OCI-LY7 (cell line): Measurements from ENCODE around the gene MUC20. TPM values are rescaled to one million over a fixed set of nuclear protein-coding genes. Genes with fewer than 3 reads are reported as not detected.

Experiments used
- BruUV-seq: library from RNA; stranded (reverse); fragments of 400-500 nt; replicated peaks from 2 replicates; lab custom pipeline; 2021; lab: Mats Ljungman, UMichigan
- CTCF ChIA-PET: fragments of 300-600 bp; sonication (Branson Sonifier 250); formaldehyde crosslinking; loops from one replicate; lab custom pipeline; 2022; ENCODE audit warnings: antibody characterized with exemption; ENCODE audit not compliant: unreplicated experiment; lab: Charles Lee
- POLR2A ChIA-PET: fragments of 300-600 bp; sonication (Branson Sonifier 250); formaldehyde crosslinking; loops from one replicate; lab custom pipeline; 2022; ENCODE audit warnings: antibody characterized with exemption; lab: Charles Lee
- DNase-seq: peaks from one replicate; pipeline ENCODE4 v3.0.0-alpha.2; 2015; ENCODE audit warnings: low spot score
- H2AFZ ChIP-seq: fragments of 200-600 bp; sonication (generic), shearing (Covaris generic); 2 replicates; pipeline ENCODE4 v1.6.1; 2014; ENCODE audit warnings: mild to moderate bottlenecking, antibody characterized with exemption, low read length, moderate library complexity
- H3K27ac ChIP-seq: fragments of 200-600 bp; sonication (generic); 2 replicates; pipeline ENCODE4 v1.5.1; 2014; ENCODE audit warnings: mixed run types, low read depth, mild to moderate bottlenecking, moderate library complexity, low read length, inconsistent platforms; ENCODE audit not compliant: poor library complexity, severe bottlenecking
- H3K36me3 ChIP-seq: fragments of 200-600 bp; sonication (generic); 2 replicates; pipeline ENCODE4 v1.6.1; 2014; ENCODE audit warnings: mild to moderate bottlenecking, antibody characterized with exemption, low read length, moderate library complexity, mixed read lengths; ENCODE audit not compliant: insufficient read depth
- H3K4me1 ChIP-seq: fragments of 200-600 bp; sonication (generic); 2 replicates; pipeline ENCODE4 v1.5.1; 2014; ENCODE audit warnings: mild to moderate bottlenecking, low read length; ENCODE audit not compliant: insufficient read depth, poor library complexity, severe bottlenecking
- H3K4me2 ChIP-seq: fragments of 200-600 bp; sonication (generic); 2 replicates; pipeline ENCODE4 v1.6.1; 2014; ENCODE audit warnings: mild to moderate bottlenecking, low read length
- H3K4me3 ChIP-seq: fragments of 200-600 bp; sonication (generic); 2 replicates; pipeline ENCODE4 v1.5.1; 2014; ENCODE audit warnings: mild to moderate bottlenecking, low read depth, low read length; ENCODE audit not compliant: poor library complexity, severe bottlenecking
- H3K79me2 ChIP-seq: fragments of 200-600 bp; sonication (generic); 2 replicates; pipeline ENCODE4 v1.6.1; 2016; ENCODE audit warnings: low read depth, mild to moderate bottlenecking, low read length, moderate library complexity, mixed read lengths; ENCODE audit not compliant: insufficient read depth
- H3K9me2 ChIP-seq: fragments of 200-600 bp; sonication (generic); 2 replicates; pipeline ENCODE4 v1.6.1; 2016; ENCODE audit warnings: mild to moderate bottlenecking, low read length, mixed read lengths; ENCODE audit not compliant: insufficient read depth
- H3K9me3 ChIP-seq: fragments of 200-600 bp; sonication (generic); 2 replicates; pipeline ENCODE4 v1.6.1; 2014; ENCODE audit warnings: mild to moderate bottlenecking, mixed run types, low read length, mixed read lengths
- H4K20me1 ChIP-seq: fragments of 200-600 bp; sonication (generic); 2 replicates; pipeline ENCODE4 v1.6.1; 2014; ENCODE audit warnings: mild to moderate bottlenecking, antibody characterized with exemption, low read length, moderate library complexity, mixed read lengths; ENCODE audit not compliant: insufficient read depth
- EZH2phosphoT487 ChIP-seq: fragments of 200-600 bp; sonication (generic); IDR thresholded peaks from 2 replicates; pipeline ENCODE4 v1.6.1; 2018; ENCODE audit warnings: low read depth, borderline replicate concordance, mild to moderate bottlenecking, mixed run types, antibody characterized with exemption, low read length, moderate library complexity, mixed read lengths
- intact Hi-C: fragments of 100-400 bp; cut with micrococcal nuclease; formaldehyde crosslinking; loops from one replicate; pipeline ENCODE4 v1.10.0; 2022; ENCODE audit not compliant: unreplicated experiment
- total RNA-seq, 2 experiments: library from RNA; depleted of rRNA in 1 of 2; stranded (reverse); fragments of >200 nt in 1 of 2; shearing (Covaris generic) in 1 of 2; gene quantifications; 2 replicates each; pipeline ENCODE4 v1.2.3, GENCODE V29; 2014 to 2022
- TF ChIP-seq, protein P1 (sequence below): fragments of 200-600 bp; sonication (generic); conservative IDR thresholded peaks from 2 replicates; pipeline ENCODE4 v1.5.1; 2014; ENCODE audit warnings: mild to moderate bottlenecking, antibody characterized with exemption, low read length, moderate library complexity, mixed read lengths

Gene MUC20
- total RNA-seq, 2 experiments from 2014 or later: 0.40 to 1.1 TPM

DNA sequence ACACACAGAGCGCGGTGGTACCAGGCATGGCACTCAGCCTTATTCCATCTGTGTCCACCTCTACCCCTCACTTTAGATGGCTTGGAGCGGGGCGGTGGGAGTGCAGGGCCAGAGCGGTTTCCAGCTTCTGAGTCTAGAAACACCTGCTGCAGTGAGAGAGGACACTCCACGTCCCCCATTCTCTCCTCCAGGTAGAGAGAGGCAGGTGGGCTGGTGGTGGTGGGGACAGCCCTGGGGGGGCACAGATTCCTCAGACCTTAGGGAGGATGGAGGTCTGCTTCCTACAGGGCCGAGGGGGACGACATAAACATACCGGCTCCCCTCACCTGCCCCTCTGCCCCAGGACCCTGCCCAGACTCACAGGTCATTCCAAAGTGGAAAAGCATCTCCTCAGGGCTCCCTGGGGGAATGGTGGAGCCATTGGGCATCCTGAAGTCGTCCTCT is 40.4 kb downstream of the MUC20 start:
- BruUV-seq: no TSS peak
- intact Hi-C loops: no loop called here
- Histone ChIP-seq H3K9me2 (no peaks in the 10 kb centered on the region), H3K27ac (no peak overlapping the region), H3K4me3 (no peak overlapping the region), H2AFZ (no peak overlapping the region), H3K79me2 (no peaks in the 10 kb centered on the region), H3K36me3 (no peaks in the 10 kb centered on the region), H4K20me1 (no peaks in the 10 kb centered on the region), H3K4me2 (no peak overlapping the region), H3K9me3 (no peaks in the 10 kb centered on the region), H3K4me1 (no peaks in the 10 kb centered on the region)
- ChIA-PET POLR2A (no interaction called here), CTCF (no interaction called here)
- no peak for DNase-seq
- TF ChIP-seq EZH2phosphoT487: no peak
- TF ChIP-seq, protein P1, sequence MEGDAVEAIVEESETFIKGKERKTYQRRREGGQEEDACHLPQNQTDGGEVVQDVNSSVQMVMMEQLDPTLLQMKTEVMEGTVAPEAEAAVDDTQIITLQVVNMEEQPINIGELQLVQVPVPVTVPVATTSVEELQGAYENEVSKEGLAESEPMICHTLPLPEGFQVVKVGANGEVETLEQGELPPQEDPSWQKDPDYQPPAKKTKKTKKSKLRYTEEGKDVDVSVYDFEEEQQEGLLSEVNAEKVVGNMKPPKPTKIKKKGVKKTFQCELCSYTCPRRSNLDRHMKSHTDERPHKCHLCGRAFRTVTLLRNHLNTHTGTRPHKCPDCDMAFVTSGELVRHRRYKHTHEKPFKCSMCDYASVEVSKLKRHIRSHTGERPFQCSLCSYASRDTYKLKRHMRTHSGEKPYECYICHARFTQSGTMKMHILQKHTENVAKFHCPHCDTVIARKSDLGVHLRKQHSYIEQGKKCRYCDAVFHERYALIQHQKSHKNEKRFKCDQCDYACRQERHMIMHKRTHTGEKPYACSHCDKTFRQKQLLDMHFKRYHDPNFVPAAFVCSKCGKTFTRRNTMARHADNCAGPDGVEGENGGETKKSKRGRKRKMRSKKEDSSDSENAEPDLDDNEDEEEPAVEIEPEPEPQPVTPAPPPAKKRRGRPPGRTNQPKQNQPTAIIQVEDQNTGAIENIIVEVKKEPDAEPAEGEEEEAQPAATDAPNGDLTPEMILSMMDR: no peak

DNA sequence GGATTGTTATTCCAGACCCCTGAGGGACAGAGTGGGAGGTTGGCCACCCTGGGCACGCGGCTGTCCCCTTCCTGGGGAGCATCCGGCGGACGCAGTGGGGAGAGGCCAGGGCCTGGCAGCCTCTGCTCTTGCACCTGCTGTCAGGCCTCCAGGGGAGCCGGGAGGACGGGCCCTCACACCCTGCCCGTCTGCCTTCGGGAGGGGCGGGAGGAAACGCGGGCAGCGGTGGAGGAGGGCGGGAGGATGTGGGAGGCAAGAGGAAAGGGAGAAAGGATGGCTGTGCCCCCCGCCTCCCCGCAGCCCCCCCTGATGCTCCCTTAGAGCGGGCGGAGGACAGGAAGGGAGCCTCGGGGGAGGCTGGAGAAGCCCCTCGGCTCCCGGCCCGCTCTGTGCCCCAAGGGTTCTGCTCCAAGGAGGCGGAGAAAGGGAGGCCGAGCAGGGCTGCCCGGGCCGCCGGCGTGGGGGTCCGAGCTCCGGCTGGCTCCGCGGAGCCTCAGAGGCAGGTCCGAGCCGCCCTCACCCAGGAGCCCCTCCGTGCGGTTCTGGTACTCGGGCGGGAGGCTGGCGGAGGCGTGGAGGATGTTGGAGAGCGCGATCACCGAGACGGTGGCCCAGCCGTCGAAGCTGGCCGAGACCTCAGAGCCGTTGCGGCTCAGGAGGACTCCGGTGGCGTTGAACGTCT is 40.9 kb downstream of the MUC20 start:
- no peak overlapping the region for H3K4me2 ChIP-seq
- TF ChIP-seq, protein P1: no peak
- no peak for TF ChIP-seq EZH2phosphoT487
- no peaks in the 10 kb centered on the region for H4K20me1 ChIP-seq
- intact Hi-C loops: no loop called here
- BruUV-seq: no TSS peak
- no peaks in the 10 kb centered on the region for H3K4me1 ChIP-seq
- no peaks in the 10 kb centered on the region for H3K9me3 ChIP-seq
- H2AFZ ChIP-seq: no peak overlapping the region
- H3K4me3 ChIP-seq: no peak overlapping the region
- DNase-seq: no peak
- H3K9me2 ChIP-seq: no peaks in the 10 kb centered on the region
- ChIA-PET CTCF (no interaction called here), POLR2A (no interaction called here)
- H3K27ac ChIP-seq: no peak overlapping the region
- H3K36me3 ChIP-seq: no peaks in the 10 kb centered on the region
- no peaks in the 10 kb centered on the region for H3K79me2 ChIP-seq

DNA sequence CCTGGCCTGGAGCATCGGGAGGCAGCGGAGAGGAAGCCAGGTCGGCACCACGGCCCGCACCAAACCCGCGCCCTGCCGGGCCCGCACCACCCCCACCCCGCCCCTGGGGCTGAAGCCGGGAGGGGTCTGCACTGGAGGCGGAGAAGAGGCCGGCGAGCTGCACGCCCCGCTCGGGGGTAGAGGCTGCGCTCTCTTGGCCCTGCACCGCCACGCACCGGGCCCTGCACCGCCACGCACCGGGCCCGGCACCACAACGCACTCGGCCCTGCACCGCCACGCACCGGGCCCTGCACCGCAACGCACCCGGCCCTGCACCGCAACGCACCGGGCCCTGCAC is 41.4 kb downstream of the MUC20 start:
- no peaks in the 10 kb centered on the region for H4K20me1 ChIP-seq
- POLR2A ChIA-PET: no interaction called here

More for the DNA sequence above, 41.4 kb downstream of the MUC20 start:
- Histone ChIP-seq H3K4me1 (no peaks in the 10 kb centered on the region), H3K4me2 (no peak overlapping the region), H3K9me2 (no peaks in the 10 kb centered on the region), H3K36me3 (no peaks in the 10 kb centered on the region), H3K9me3 (no peaks in the 10 kb centered on the region), H3K4me3 (no peak overlapping the region), H2AFZ (no peak overlapping the region), H3K27ac (no peak overlapping the region), H3K79me2 (no peaks in the 10 kb centered on the region)
- no TSS peak for BruUV-seq
- no peak for DNase-seq
- TF ChIP-seq, protein P1: no peak
- TF ChIP-seq EZH2phosphoT487: no peak
- intact Hi-C loops: no loop called here
- CTCF ChIA-PET: no interaction called here
